ENCODE measurements around the gene ZSWIM8.
A peak's percentile ranks its signal among the peaks of the same experiment; 100 is the strongest.
"Not testable (repeated sequence)": the region's sequence is repeated elsewhere in the genome, so short reads cannot be mapped to it uniquely, and the experiment has no call there.

ZSWIM8 gene

GRCh38 chr10:73790886-73791625 lies 5.7 kb downstream of the ZSWIM8 start:
- no peak for DNase-seq (ENCODE audit: insufficient read length, low spot score)
- no peak for FAIRE-seq
- TF ChIP-seq POU2F2 (IDR thresholded peaks at IDR 0.05; ENCODE audit: low read depth, low read length) = no peak
- no peak for TF ChIP-seq TAF1 (IDR thresholded peaks at IDR 0.05; ENCODE audit: low read depth, low read length)
- no peak for TF ChIP-seq PAX5 (IDR thresholded peaks at IDR 0.05; ENCODE audit: insufficient read depth, low read length, severe bottlenecking)
- TF ChIP-seq SPI1 (IDR thresholded peaks at IDR 0.05; ENCODE audit: low read depth, low read length) = no peak
- no peak for TF ChIP-seq POLR2AphosphoS5 (IDR thresholded peaks at IDR 0.05; ENCODE audit: low read depth, low read length)
- no peak for TF ChIP-seq POLR2A (IDR thresholded peaks at IDR 0.05; ENCODE audit: low read depth, low read length)

DNA sequence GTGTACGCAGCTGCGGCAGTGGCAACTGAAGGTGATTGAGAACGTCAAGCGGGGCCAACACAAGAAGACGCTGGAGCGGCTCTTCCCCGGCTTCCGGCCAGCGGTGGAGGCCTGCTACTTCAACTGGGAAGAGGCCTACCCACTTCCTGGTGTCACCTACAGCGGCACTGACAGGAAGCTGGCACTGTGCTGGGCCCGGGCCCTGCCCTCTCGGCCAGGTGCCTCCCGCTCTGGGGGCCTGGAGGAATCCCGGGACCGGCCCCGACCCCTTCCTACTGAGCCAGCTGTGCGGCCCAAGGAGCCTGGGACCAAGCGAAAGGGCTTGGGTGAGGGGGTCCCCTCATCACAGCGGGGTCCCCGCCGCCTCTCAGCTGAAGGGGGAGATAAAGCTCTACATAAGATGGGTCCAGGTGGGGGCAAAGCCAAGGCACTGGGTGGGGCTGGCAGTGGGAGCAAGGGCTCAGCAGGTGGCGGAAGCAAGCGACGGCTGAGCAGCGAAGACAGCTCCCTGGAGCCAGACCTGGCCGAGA lies 6.5 kb downstream of the ZSWIM8 start:
- no peak for TF ChIP-seq POU2F2 (IDR thresholded peaks at IDR 0.05; ENCODE audit: low read depth, low read length)
- no peak for TF ChIP-seq POLR2A (IDR thresholded peaks at IDR 0.05; ENCODE audit: low read depth, low read length)
- no peak for TF ChIP-seq SPI1 (IDR thresholded peaks at IDR 0.05; ENCODE audit: low read depth, low read length)
- TF ChIP-seq POLR2AphosphoS5 (IDR thresholded peaks at IDR 0.05; ENCODE audit: low read depth, low read length) = no peak
- TF ChIP-seq PAX5 (IDR thresholded peaks at IDR 0.05; ENCODE audit: insufficient read depth, low read length, severe bottlenecking) = no peak
- TF ChIP-seq TAF1 (IDR thresholded peaks at IDR 0.05; ENCODE audit: low read depth, low read length) = no peak
- DNase-seq (ENCODE audit: insufficient read length, low spot score) (no peak), FAIRE-seq (no peak)

GRCh38 chr10:73793456-73793855 lies 8.1 kb downstream of the ZSWIM8 start:
- TF ChIP-seq POLR2A (IDR thresholded peaks at IDR 0.05; ENCODE audit: low read depth, low read length) (no peak), SPI1 (IDR thresholded peaks at IDR 0.05; ENCODE audit: low read depth, low read length) (no peak), TAF1 (IDR thresholded peaks at IDR 0.05; ENCODE audit: low read depth, low read length) (no peak), POU2F2 (IDR thresholded peaks at IDR 0.05; ENCODE audit: low read depth, low read length) (no peak), PAX5 (IDR thresholded peaks at IDR 0.05; ENCODE audit: insufficient read depth, low read length, severe bottlenecking) (no peak), POLR2AphosphoS5 (IDR thresholded peaks at IDR 0.05; ENCODE audit: low read depth, low read length) (no peak; the same call in 1 of the 2 replicates)
- no peak for FAIRE-seq
- DNase-seq (ENCODE audit: insufficient read length, low spot score) = no peak

GRCh38 chr10:73795491-73795890 lies 10.1 kb downstream of the ZSWIM8 start:
- not testable (repeated sequence) for DNase-seq (ENCODE audit: insufficient read length, low spot score); FAIRE-seq

GRCh38 chr10:73796035-73796434 lies 10.6 kb downstream of the ZSWIM8 start:
- DNase-seq (ENCODE audit: insufficient read length, low spot score); FAIRE-seq: not testable (repeated sequence)

DNA sequence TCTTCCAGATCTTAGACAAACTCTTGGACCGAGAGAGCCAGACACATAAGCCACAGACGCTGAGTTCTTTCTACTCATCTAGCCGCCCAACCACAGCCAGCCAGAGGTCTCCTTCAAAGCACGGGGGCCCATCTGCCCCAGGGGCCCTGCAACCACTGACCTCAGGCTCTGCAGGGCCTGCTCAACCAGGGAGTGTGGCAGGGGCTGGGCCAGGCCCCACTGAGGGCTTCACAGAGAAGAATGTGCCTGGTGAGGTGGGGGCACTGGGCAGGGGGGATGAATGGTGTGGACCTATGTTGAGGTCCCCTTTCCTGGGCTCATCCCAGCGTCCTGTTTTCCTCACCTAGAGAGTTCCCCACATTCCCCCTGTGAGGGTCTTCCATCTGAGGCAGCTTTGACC lies 11.4 kb downstream of the ZSWIM8 start:
- FAIRE-seq = no peak
- TF ChIP-seq SPI1 (IDR thresholded peaks at IDR 0.05; ENCODE audit: low read depth, low read length) = no peak
- no peak for TF ChIP-seq POLR2AphosphoS5 (IDR thresholded peaks at IDR 0.05; ENCODE audit: low read depth, low read length)
- TF ChIP-seq POU2F2 (IDR thresholded peaks at IDR 0.05; ENCODE audit: low read depth, low read length) = no peak
- TF ChIP-seq POLR2A (IDR thresholded peaks at IDR 0.05; ENCODE audit: low read depth, low read length) = no peak; the same call in 1 of the 2 replicates
- no peak for TF ChIP-seq PAX5 (IDR thresholded peaks at IDR 0.05; ENCODE audit: insufficient read depth, low read length, severe bottlenecking)

DNA sequence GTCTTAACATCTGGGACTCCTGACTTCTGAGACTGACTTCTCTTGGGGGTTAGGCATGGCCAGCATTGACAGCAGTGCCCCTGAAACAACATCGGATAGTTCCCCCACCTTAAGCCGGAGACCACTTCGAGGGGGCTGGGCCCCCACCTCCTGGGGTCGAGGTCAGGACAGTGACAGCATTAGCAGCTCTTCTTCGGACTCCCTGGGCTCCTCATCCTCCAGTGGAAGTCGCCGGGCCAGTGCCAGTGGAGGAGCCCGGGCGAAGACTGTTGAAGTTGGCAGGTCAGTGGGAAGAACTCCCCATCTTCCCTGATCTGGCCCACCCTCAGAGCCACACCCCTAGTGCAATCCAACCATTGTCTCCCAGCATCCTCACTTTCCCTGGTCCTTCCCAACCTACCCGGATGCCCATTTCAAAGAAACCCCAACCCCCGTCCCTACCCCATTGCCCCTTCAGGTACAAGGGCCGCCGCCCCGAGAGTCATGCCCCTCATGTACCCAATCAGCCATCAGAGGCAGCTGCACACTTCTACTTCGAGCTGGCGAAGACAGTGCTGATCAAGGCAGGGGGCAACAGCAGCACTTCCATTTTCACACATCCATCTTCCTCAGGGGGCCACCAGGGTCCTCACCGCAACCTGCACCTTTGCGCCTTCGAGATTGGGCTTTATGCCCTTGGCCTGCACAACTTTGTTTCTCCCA lies 12.1 kb downstream of the ZSWIM8 start:
- TF ChIP-seq POLR2A (IDR thresholded peaks at IDR 0.05; ENCODE audit: low read depth, low read length) = no peak
- DNase-seq (ENCODE audit: insufficient read length, low spot score) = no peak
- FAIRE-seq = no peak

More for the DNA sequence above, 11.4 kb downstream of the ZSWIM8 start:
- DNase-seq (ENCODE audit: insufficient read length, low spot score) = no peak

DNA sequence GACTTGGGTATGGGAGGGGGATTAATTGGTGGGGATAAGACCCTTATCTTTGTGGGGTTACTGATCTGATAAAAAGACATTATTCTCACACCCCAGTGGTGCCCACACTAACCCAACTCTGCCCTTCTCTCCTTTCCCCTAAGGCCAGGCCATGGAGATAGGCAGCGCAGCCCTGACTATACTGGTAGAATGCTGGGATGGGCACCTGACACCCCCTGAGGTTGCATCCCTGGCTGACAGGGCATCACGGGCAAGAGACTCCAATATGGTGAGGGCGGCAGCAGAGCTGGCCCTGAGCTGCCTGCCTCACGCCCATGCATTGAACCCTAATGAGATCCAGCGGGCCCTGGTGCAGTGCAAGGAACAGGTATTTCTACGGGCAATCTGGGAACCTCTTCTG lies 12.7 kb downstream of the ZSWIM8 start:
- FAIRE-seq = no peak

GRCh38 chr10:73798927-73799560 lies 13.6 kb downstream of the ZSWIM8 start:
- FAIRE-seq = no peak
- TF ChIP-seq SPI1 (IDR thresholded peaks at IDR 0.05; ENCODE audit: low read depth, low read length) (no peak), POLR2A (IDR thresholded peaks at IDR 0.05; ENCODE audit: low read depth, low read length) (no peak), POLR2AphosphoS5 (IDR thresholded peaks at IDR 0.05; ENCODE audit: low read depth, low read length) (no peak), PAX5 (IDR thresholded peaks at IDR 0.05; ENCODE audit: insufficient read depth, low read length, severe bottlenecking) (no peak), POU2F2 (IDR thresholded peaks at IDR 0.05; ENCODE audit: low read depth, low read length) (no peak), TAF1 (IDR thresholded peaks at IDR 0.05; ENCODE audit: low read depth, low read length) (no peak)
- no peak for DNase-seq (ENCODE audit: insufficient read length, low spot score)

More for the DNA sequence above, 12.7 kb downstream of the ZSWIM8 start:
- TF ChIP-seq TAF1 (IDR thresholded peaks at IDR 0.05; ENCODE audit: low read depth, low read length) (no peak), POLR2A (IDR thresholded peaks at IDR 0.05; ENCODE audit: low read depth, low read length) (peak; percentile 33; the same call in 1 of the 2 replicates)
- DNase-seq (ENCODE audit: insufficient read length, low spot score) = no peak

DNA sequence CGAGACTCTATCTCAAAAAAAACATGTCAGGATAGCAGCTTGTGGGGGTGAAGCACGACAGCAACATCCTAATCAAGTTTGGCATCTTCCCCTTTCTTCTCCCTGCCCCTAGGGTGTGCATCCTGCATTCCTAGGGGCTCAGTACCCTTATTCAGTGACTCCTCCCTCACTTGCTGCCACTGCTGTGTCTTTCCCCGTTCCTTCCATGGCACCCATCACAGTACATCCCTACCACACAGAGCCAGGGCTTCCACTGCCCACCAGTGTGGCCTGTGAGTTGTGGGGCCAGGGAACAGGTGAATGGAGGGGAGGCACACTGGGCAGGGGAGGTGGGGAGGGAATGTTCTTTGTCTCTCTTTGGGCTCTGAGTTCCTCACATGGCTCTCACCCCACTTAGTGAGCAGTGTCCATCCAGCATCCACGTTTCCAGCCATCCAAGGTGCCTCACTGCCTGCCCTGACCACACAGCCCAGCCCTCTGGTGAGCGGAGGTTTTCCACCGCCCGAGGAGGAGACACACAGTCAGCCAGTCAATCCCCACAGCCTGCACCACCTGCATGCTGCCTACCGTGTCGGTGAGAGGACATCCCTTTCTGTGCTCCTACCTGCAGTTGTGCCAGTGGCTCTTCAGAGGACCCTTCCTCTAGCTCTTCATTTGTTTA lies 14.6 kb downstream of the ZSWIM8 start:
- 0 out of 2 replicates have a peak, but pooled peaks have one; percentile 18 for TF ChIP-seq POLR2A (IDR thresholded peaks at IDR 0.05; ENCODE audit: low read depth, low read length)
- no peak for TF ChIP-seq SPI1 (IDR thresholded peaks at IDR 0.05; ENCODE audit: low read depth, low read length)
- peak; percentile 64; the same call in 1 of the 2 replicates for TF ChIP-seq POLR2AphosphoS5 (IDR thresholded peaks at IDR 0.05; ENCODE audit: low read depth, low read length)
- TF ChIP-seq PAX5 (IDR thresholded peaks at IDR 0.05; ENCODE audit: insufficient read depth, low read length, severe bottlenecking) = no peak
- TF ChIP-seq POU2F2 (IDR thresholded peaks at IDR 0.05; ENCODE audit: low read depth, low read length) = no peak
- TF ChIP-seq TAF1 (IDR thresholded peaks at IDR 0.05; ENCODE audit: low read depth, low read length) = no peak
- DNase-seq (ENCODE audit: insufficient read length, low spot score) = no peak
- FAIRE-seq = no peak

Data from GM12891 (cell line).